Gastrocnemius medialis (tissue), 4 donors: ENCODE measurements around the gene SLC4A2. TPM values are rescaled to one million over a fixed set of nuclear protein-coding genes. Genes with fewer than 3 reads are reported as not detected.

Source experiments
- ATAC-seq, 2 donors: fragments of 150-250 bp; one replicate each; pipeline ENCODE4 v1.9.1; 2016
- DNase-seq, 2 donors: peaks; one replicate each; pipeline ENCODE4 v3.0.0-alpha.2; 2019
- H3K27ac ChIP-seq, 4 donors: fragments of 200-600 bp; sonication (generic); 1 replicate in 1 of 4; 2 replicates in 3 of 4; pipeline ENCODE4 v1.5.1; 2016 to 2018; ENCODE audit warnings: mild to moderate bottlenecking in 2 of 4, moderate library complexity in 1 of 4
- H3K27me3 ChIP-seq, 3 donors: fragments of 200-600 bp; sonication (generic) in 2 of 3; 1 replicate in 1 of 3; 2 replicates in 2 of 3; pipeline versions ENCODE4 v1.5.1 to v1.6.0; 2016 to 2019; ENCODE audit warnings: mild to moderate bottlenecking in 1 of 3, moderate library complexity in 1 of 3
- H3K36me3 ChIP-seq, 2 donors: fragments of 200-600 bp; sonication (generic) in 1 of 2; one replicate each; pipeline ENCODE4 v1.5.1; 2017 to 2018
- H3K4me1 ChIP-seq, 2 donors: fragments of 200-600 bp; sonication (generic) in 1 of 2; one replicate each; pipeline ENCODE4 v1.5.1; 2016 to 2017; ENCODE audit warnings: mild to moderate bottlenecking in 2 of 2
- H3K4me3 ChIP-seq, 4 donors: fragments of 200-600 bp; sonication (generic) in 3 of 4; 1 replicate in 1 of 4; 2 replicates in 3 of 4; pipeline ENCODE4 v1.5.1; 2016 to 2019; ENCODE audit warnings: mild to moderate bottlenecking in 2 of 4
- H3K9me3 ChIP-seq, 3 donors: fragments of 200-600 bp; sonication (generic) in 2 of 3; 1 replicate in 1 of 3; 2 replicates in 2 of 3; pipeline ENCODE4 v1.5.1; 2016 to 2019
- POLR2A ChIP-seq, 2 donors: fragments of 450-650 bp; IDR thresholded peaks; one replicate each; pipeline ENCODE4 v1.6.1; 2017; ENCODE audit warnings: antibody characterized with exemption in 2 of 2, mild to moderate bottlenecking in 2 of 2, moderate library complexity in 2 of 2
- in situ Hi-C, 4 donors: fragments of 200-750 bp; cut with MboI; loops; one replicate each; pipeline versions ENCODE4 v1.15.0 to v1.8.0; 2017; ENCODE audit warnings: low sequenced_read_pairs in 4 of 4
- intact Hi-C: fragments of 100-400 bp; cut with DNase I; formaldehyde crosslinking; loops from one replicate; pipeline ENCODE4 v1.15.1; 2023; ENCODE audit warnings: low total_unique reads
- total RNA-seq, 4 donors: library from RNA; depleted of rRNA; stranded (reverse); fragments of >200 nt; gene quantifications; one replicate each; pipeline versions ENCODE4 v1.1.0 to v1.2.3, GENCODE V29; 2016
- TF ChIP-seq, protein P1 (sequence below), 5 experiments: fragments of 450-650 bp in 3 of 5; fragments of 200-600 bp in 2 of 5; sonication (generic) in 2 of 5; IDR thresholded peaks in 4 of 5; conservative IDR thresholded peaks in 1 of 5; 1 replicate in 4 of 5; 2 replicates in 1 of 5; pipeline ENCODE4 v1.5.1; 2016 to 2019; ENCODE audit warnings: antibody characterized with exemption in 5 of 5, mild to moderate bottlenecking in 3 of 5, moderate library complexity in 3 of 5

The SLC4A2 gene
- total RNA-seq, 4 donors from 2014 or later = 27.5 to 39.6 (median 33.0) TPM

DNA sequence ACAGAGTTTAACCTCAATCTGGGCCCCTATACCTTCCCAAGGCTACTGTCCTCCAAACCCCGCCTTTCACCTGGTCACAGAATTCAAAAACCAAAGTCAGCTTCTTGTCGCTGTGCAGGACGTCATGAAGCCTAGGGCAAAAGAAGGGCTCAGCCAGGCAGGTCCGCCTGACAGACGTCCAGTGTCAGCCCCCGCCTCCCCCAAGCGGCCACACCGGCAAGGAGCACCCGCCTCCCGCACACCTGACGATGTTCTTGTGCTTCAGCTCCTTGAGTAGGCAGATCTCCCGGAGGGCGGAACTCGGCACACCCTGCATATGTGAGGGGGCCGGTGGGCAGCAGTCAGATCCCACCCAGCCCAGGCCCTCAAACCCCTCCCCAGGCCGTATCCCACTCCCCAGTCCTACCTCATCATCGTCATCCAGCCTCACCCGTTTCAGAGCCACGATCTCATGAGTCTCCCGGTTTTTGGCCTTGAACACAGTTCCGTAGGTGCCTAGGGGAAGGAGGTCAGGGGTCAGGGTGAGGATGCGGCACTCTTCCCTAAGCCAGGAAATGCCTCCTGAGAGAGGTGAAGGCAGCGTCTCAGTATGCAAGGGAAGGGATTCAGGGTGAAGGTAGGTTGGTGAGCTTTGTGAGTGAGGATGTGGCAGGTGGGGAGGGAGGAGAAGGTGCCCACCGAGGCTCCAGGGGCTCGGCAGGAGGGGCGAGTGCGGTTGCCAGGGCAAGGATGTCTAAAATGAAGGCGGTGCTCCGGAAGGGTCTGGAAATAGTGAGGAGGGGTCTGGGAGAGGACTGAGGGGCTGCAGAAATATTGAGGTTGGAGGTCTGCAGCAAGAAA is 2.5 kb upstream of the SLC4A2 start:
- Histone ChIP-seq H3K27ac (peak overlapping the region in 2 of 4 donors; percentile 72 to 99), H3K4me1 (peaks cover 22 to 36% of the 10 kb centered on the region in 2 donors), H3K27me3 (no peaks in the 10 kb centered on the region), H3K4me3 (peak overlapping the region; percentile 71 to 92 (median 82)), H3K36me3 (no peaks in the 10 kb centered on the region), H3K9me3 (no peaks in the 10 kb centered on the region)
- in situ Hi-C loops = no loop called here
- ATAC-seq (no peak), DNase-seq (no peak)
- intact Hi-C loops = loop anchor here (5.0 kb wide), 1 partner anchor 1700 kb away; the partner anchor contains the start of gene ACTR3B
- TF ChIP-seq POLR2A (IDR thresholded peaks at IDR 0.05) = no peak
- TF ChIP-seq, protein P1, sequence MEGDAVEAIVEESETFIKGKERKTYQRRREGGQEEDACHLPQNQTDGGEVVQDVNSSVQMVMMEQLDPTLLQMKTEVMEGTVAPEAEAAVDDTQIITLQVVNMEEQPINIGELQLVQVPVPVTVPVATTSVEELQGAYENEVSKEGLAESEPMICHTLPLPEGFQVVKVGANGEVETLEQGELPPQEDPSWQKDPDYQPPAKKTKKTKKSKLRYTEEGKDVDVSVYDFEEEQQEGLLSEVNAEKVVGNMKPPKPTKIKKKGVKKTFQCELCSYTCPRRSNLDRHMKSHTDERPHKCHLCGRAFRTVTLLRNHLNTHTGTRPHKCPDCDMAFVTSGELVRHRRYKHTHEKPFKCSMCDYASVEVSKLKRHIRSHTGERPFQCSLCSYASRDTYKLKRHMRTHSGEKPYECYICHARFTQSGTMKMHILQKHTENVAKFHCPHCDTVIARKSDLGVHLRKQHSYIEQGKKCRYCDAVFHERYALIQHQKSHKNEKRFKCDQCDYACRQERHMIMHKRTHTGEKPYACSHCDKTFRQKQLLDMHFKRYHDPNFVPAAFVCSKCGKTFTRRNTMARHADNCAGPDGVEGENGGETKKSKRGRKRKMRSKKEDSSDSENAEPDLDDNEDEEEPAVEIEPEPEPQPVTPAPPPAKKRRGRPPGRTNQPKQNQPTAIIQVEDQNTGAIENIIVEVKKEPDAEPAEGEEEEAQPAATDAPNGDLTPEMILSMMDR (IDR thresholded peaks at IDR 0.05 in 4 of 5, conservative IDR thresholded peaks at IDR 0.05 in 1 of 5) = no peak

DNA sequence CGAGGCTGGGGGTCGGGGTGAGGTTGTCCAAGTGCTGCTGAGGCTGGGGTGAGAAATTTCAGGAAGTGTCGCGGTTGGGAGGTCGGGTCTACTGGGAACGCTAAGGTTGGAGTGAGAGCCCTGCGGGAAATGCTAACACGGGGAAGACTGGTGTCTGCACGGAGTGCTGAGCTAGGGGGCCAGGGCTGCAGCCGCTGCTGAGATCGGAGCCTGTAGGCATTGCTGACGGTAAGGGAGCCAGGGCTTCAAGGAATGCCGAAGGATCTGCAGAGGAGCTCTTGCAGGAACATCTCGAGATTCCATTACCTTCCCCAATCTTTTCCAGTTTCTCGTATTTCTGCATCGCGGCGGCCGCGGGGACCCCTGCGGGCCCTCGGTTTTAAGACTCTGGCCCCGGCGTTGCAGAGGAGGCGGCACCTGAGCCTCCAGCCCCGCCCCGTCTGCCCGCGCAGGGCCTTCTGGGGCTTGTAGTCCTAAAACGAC is 1.8 kb upstream of the SLC4A2 start, which contains the start of gene CDK5:
CDK5 (minus strand) TSS at position 392 of the 483 bp plus-strand sequence; CDS start at position 343, 49 bp downstream.
- H3K4me1 ChIP-seq = peaks cover 22 to 39% of the 10 kb centered on the region in 2 donors
- peak within 1 kb of the TSS; percentile 93 to 99 (median 98) for H3K27ac ChIP-seq
- H3K27me3 ChIP-seq = no peaks in the 10 kb centered on the region
- H3K4me3 ChIP-seq = peak within 1 kb of the TSS; percentile 71 to 92 (median 86)
- no peak for DNase-seq
- intact Hi-C loops = loop anchor here (5.0 kb wide), 1 partner anchor 1700 kb away; the partner anchor contains the start of gene ACTR3B
- TF ChIP-seq, protein P1 (IDR thresholded peaks at IDR 0.05 in 4 of 5, conservative IDR thresholded peaks at IDR 0.05 in 1 of 5) = no peak
- no peak for TF ChIP-seq POLR2A (IDR thresholded peaks at IDR 0.05)
- no peaks in the 10 kb centered on the region for H3K36me3 ChIP-seq
- peak; percentile 7 to 9 for ATAC-seq
- H3K9me3 ChIP-seq = no peaks in the 10 kb centered on the region
- in situ Hi-C loops = no loop called here

DNA sequence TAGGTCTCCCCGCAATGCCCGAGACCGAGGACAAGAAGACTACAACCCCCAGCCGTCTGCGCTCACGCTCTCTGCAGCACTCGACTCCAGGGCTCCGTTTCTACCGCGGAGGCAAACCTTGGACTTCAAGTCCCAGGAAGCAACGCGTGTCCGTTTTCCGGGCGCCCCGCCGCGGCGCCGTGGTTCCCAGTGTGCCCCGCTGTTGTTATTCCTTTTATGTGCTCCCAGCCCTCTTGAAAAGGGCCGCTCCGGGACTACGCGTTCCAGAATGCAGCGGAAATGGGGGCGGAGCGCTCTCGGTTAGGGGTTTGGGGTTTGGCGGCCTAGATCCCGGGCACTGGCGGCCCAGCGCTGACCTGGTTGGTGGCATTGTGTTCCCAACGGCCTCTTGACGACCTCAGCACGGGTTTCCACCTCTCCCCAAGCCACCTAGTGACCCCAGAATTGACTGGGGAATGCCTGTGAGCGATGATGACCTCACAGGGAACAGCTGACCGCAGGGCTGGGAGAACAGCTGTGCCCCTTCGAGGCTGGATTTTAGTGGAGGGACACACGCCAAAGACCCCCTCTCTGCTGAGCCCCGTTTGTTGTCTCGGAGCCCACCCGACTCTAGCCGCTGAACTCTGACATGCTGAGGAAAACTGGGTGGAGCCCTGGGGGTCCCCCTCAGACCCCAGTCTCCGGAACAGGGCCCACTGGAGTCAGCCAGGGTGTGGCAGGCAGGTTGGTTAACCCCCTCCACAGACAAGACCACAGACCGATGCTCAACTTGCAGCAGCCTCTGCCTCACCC is 1.2 kb upstream of the SLC4A2 start:
- H3K9me3 ChIP-seq = no peaks in the 10 kb centered on the region
- peaks cover 22 to 44% of the 10 kb centered on the region in 2 donors for H3K4me1 ChIP-seq
- intact Hi-C loops (loop anchor here (1.0 to 5.0 kb wide), 2 partner anchors 30 to 1699 kb away; partner anchors contain the start of genes ABCB8 and ACTR3B), in situ Hi-C loops (no loop called here)
- TF ChIP-seq POLR2A (IDR thresholded peaks at IDR 0.05) = peak; percentile 84 to 99
- TF ChIP-seq, protein P1 (IDR thresholded peaks at IDR 0.05 in 4 of 5, conservative IDR thresholded peaks at IDR 0.05 in 1 of 5) = no peak
- H3K27me3 ChIP-seq = no peaks in the 10 kb centered on the region
- H3K4me3 ChIP-seq = peak overlapping the region; percentile 71 to 92 (median 86)
- peak; percentile 85 to 87 for ATAC-seq
- peak; percentile 100 for DNase-seq
- no peaks in the 10 kb centered on the region for H3K36me3 ChIP-seq
- peak overlapping the region; percentile 93 to 99 (median 98) for H3K27ac ChIP-seq

DNA sequence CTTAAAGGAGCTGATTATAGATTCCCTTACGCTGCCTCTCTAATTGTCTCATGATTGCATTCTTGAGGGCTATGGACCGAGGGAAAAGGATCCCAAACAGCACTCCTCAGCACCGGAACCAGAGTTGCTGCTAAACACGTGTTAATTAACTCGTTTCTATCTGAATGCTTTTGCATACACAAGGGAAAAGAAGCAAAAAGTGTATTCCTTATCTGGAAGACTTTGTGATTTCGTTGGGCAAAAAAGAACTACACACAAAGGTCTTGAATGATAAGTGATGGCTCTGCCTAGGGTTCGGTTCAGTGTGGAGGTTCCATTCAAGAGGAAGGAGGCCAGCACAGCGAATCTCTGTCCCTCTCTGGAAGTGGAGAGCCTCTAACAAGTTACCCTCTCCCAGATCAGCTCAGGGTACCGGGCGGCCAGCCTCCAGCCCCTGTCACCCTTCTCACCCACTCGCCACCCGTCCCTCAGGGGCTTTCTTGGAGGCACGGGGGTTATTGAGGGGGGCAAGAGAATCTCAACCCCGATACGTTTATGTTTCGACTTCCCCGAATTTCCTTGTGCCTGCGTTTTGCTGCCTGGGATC is 515 bp upstream of the SLC4A2 start:
- TF ChIP-seq, protein P1 (IDR thresholded peaks at IDR 0.05 in 4 of 5, conservative IDR thresholded peaks at IDR 0.05 in 1 of 5) = no peak
- TF ChIP-seq POLR2A (IDR thresholded peaks at IDR 0.05) = no peak
- H3K36me3 ChIP-seq = no peaks in the 10 kb centered on the region
- ATAC-seq (peak; percentile 15 to 17), DNase-seq (no peak)
- H3K27me3 ChIP-seq = no peaks in the 10 kb centered on the region
- peaks cover 22 to 44% of the 10 kb centered on the region in 2 donors for H3K4me1 ChIP-seq
- peak overlapping the region; percentile 93 to 99 (median 98) for H3K27ac ChIP-seq
- H3K4me3 ChIP-seq = peak overlapping the region; percentile 71 to 92 (median 86)
- in situ Hi-C loops (no loop called here), intact Hi-C loops (loop anchor here (1.0 to 5.0 kb wide), 4 partner anchors 21 to 1698 kb away; partner anchors contain the start of genes ABCB8, ACTR3B, AGAP3 and FASTK)
- no peaks in the 10 kb centered on the region for H3K9me3 ChIP-seq
